Stomach (tissue), 4 donors: ENCODE results near the gene KIF6.

Source experiments
- CTCF ChIP-seq, 7 experiments: fragments of 450-650 bp in 4 of 7; fragments of 200-600 bp in 3 of 7; sonication (generic) in 3 of 7; IDR thresholded peaks; one replicate each; pipeline ENCODE4 v1.5.1; 2016 to 2019; ENCODE audit warnings: antibody characterized with exemption in 7 of 7, control low read depth in 2 of 7, mild to moderate bottlenecking in 1 of 7
- EP300 ChIP-seq: sonication (generic); formaldehyde crosslinking; IDR thresholded peaks from one replicate; pipeline ENCODE4 v1.6.1; 2017; ENCODE audit warnings: antibody characterized with exemption
- POLR2A ChIP-seq, 4 donors: fragments of 450-650 bp; IDR thresholded peaks; one replicate each; pipeline ENCODE4 v1.6.1; 2016; ENCODE audit warnings: antibody characterized with exemption in 4 of 4, control low read depth in 2 of 4, mild to moderate bottlenecking in 1 of 4, moderate library complexity in 1 of 4

- TF ChIP-seq CTCF (IDR thresholded peaks at IDR 0.05) (no peak), POLR2A (IDR thresholded peaks at IDR 0.05) (no peak), EP300 (no peak)
Observed at GRCh38 chr6:39756582-39756981, 31.4 kb upstream of the KIF6 start.
